ENCODE measurements around the gene EDN2. TPM values are rescaled to one million over a fixed set of nuclear protein-coding genes. Genes with fewer than 3 reads are reported as not detected.

The EDN2 gene
- total and polyA plus RNA-seq, 4 donors = 0.10 to 0.13 TPM; not detected in 2

GRCh38 chr1:41493626-41494350, 9.3 kb upstream of the EDN2 start:
- H3K27ac ChIP-seq (ENCODE audit: low read depth in 1 of 2, low read length in 2 of 2) = no peak overlapping the region
- H3K4me1 ChIP-seq (ENCODE audit: control insufficient read depth in 4 of 4, insufficient read depth in 4 of 4, low read length in 3 of 4) = peaks cover 3 to 7% (median 5%) of the 10 kb centered on the region in 4 donors
- DNase-seq (ENCODE audit: low spot score) = no peak
- no peaks in the 10 kb centered on the region for H3K9me3 ChIP-seq (ENCODE audit: control insufficient read depth in 4 of 4, low read length in 3 of 4)
- TF ChIP-seq CTCF (IDR thresholded peaks at IDR 0.05; ENCODE audit: low read depth, low read length, missing input control) (no peak), HNF4A (conservative IDR thresholded peaks at IDR 0.05) (no peak), GABPA (IDR thresholded peaks at IDR 0.05 in 1 of 2, conservative IDR thresholded peaks at IDR 0.05 in 1 of 2) (no peak), JUND (IDR thresholded peaks at IDR 0.05) (no peak), EGR1 (IDR thresholded peaks at IDR 0.05; ENCODE audit: low read depth in 2 of 2) (no peak), REST (IDR thresholded peaks at IDR 0.05) (no peak), TAF1 (conservative IDR thresholded peaks at IDR 0.05) (no peak), ATF3 (IDR thresholded peaks at IDR 0.05) (no peak)
- no peak overlapping the region for H3K4me3 ChIP-seq (ENCODE audit: low read depth in 1 of 3, low read length in 3 of 3)
- WGBS = 92% methylated on average over 9 of the region's 9 CpGs
- H3K27me3 ChIP-seq (ENCODE audit: control insufficient read depth in 4 of 4, insufficient read depth in 4 of 4, low read length in 3 of 4) = no peaks in the 10 kb centered on the region
- H3K36me3 ChIP-seq (ENCODE audit: control insufficient read depth in 4 of 4, insufficient read depth in 3 of 4, low read depth in 1 of 4, low read length in 3 of 4) = no peaks in the 10 kb centered on the region
- H3K9ac ChIP-seq (ENCODE audit: low read depth in 1 of 2, low read length in 2 of 2) = no peak overlapping the region

GRCh38 chr1:41493117-41493536, 8.6 kb upstream of the EDN2 start:
- Histone ChIP-seq H3K36me3 (ENCODE audit: control insufficient read depth in 4 of 4, insufficient read depth in 3 of 4, low read depth in 1 of 4, low read length in 3 of 4) (no peaks in the 10 kb centered on the region), H3K4me3 (ENCODE audit: low read depth in 1 of 3, low read length in 3 of 3) (no peak overlapping the region), H3K27me3 (ENCODE audit: control insufficient read depth in 4 of 4, insufficient read depth in 4 of 4, low read length in 3 of 4) (no peaks in the 10 kb centered on the region), H3K9me3 (ENCODE audit: control insufficient read depth in 4 of 4, low read length in 3 of 4) (no peaks in the 10 kb centered on the region), H3K9ac (ENCODE audit: low read depth in 1 of 2, low read length in 2 of 2) (no peak overlapping the region), H3K27ac (ENCODE audit: low read depth in 1 of 2, low read length in 2 of 2) (no peak overlapping the region), H3K4me1 (ENCODE audit: control insufficient read depth in 4 of 4, insufficient read depth in 4 of 4, low read length in 3 of 4) (peaks cover 3 to 7% (median 5%) of the 10 kb centered on the region in 4 donors)
- no peak for DNase-seq (ENCODE audit: low spot score)
- WGBS = 91% methylated on average over 5 of the region's 5 CpGs
- no peak for TF ChIP-seq EGR1 (IDR thresholded peaks at IDR 0.05; ENCODE audit: low read depth in 2 of 2)
- TF ChIP-seq YY1 (IDR thresholded peaks at IDR 0.05) = no peak
- no peak for TF ChIP-seq MAX (IDR thresholded peaks at IDR 0.05)
- TF ChIP-seq SP1 (IDR thresholded peaks at IDR 0.05) = no peak
- no peak for TF ChIP-seq ZBTB33 (IDR thresholded peaks at IDR 0.05)
- TF ChIP-seq NR2F2 (IDR thresholded peaks at IDR 0.05) = no peak
- no peak for TF ChIP-seq JUND (IDR thresholded peaks at IDR 0.05)
- TF ChIP-seq GABPA (IDR thresholded peaks at IDR 0.05 in 1 of 2, conservative IDR thresholded peaks at IDR 0.05 in 1 of 2) = no peak
- no peak for TF ChIP-seq ATF3 (IDR thresholded peaks at IDR 0.05)
- TF ChIP-seq FOXA2 (IDR thresholded peaks at IDR 0.05) = no peak
- TF ChIP-seq FOXA1 (IDR thresholded peaks at IDR 0.05) = no peak
- TF ChIP-seq REST (IDR thresholded peaks at IDR 0.05) = no peak
- no peak for TF ChIP-seq TAF1 (conservative IDR thresholded peaks at IDR 0.05)

Data from liver (tissue), 9 donors.